SK-N-MC (cell line): ENCODE data around the gene OR2T2.

Experiments
- EZH2 ChIP-seq: fragments of 200-600 bp; sonication (generic); IDR thresholded peaks from one replicate; pipeline ENCODE4 v1.6.1; 2017; ENCODE audit warnings: antibody characterized with exemption
- FOXP2 ChIP-seq: optimal IDR thresholded peaks from 2 replicates; pipeline ENCODE3; 2011; ENCODE audit warnings: mild to moderate bottlenecking, moderate library complexity; ENCODE audit not compliant: insufficient read depth; ENCODE audit errors: extremely low read length, control extremely low read depth
- POLR2AphosphoS5 ChIP-seq: IDR thresholded peaks from 2 replicates; pipeline ENCODE4 v1.6.1; 2012; ENCODE audit warnings: mild to moderate bottlenecking, low read depth, low read length, borderline replicate concordance

GRCh38 chr1:248406721-248407692 lies 38.4 kb upstream of the OR2T2 start:
- TF ChIP-seq EZH2 (no peak), POLR2AphosphoS5 (no peak), FOXP2 (no peak)
